GM21390 (cell line): ENCODE results near the gene ROR2.

ENCODE experiments used
- ATAC-seq: cut with Tn5 transposase; IDR thresholded peaks from one replicate; pipeline ENCODE4 v1.9.1; 2021; ENCODE audit not compliant: unreplicated experiment

ROR2 gene

GRCh38 chr9:91753711-91754110, 196.3 kb downstream of the ROR2 start:
- no peak for ATAC-seq

- ATAC-seq, result no peak
Observed at GRCh38 chr9:91751922-91752321, 198.1 kb downstream of the ROR2 start.

- no peak for ATAC-seq
Observed at GRCh38 chr9:91750343-91750742, 199.7 kb downstream of the ROR2 start.

GRCh38 chr9:91746904-91747303, 203.1 kb downstream of the ROR2 start:
- ATAC-seq, result no peak

GRCh38 chr9:91746357-91746756, 203.7 kb downstream of the ROR2 start:
- ATAC-seq, result no peak

GRCh38 chr9:91744114-91744513, 205.9 kb downstream of the ROR2 start:
- no peak for ATAC-seq

- no peak for ATAC-seq
Observed at GRCh38 chr9:91741522-91741921, 208.5 kb downstream of the ROR2 start.

GRCh38 chr9:91740701-91741100, 209.3 kb downstream of the ROR2 start:
- no peak for ATAC-seq

- ATAC-seq, result no peak
Observed at GRCh38 chr9:91736898-91737601, 213.0 kb downstream of the ROR2 start.

- no peak for ATAC-seq
Observed at GRCh38 chr9:91736311-91736710, 213.7 kb downstream of the ROR2 start.

- no peak for ATAC-seq
Observed at GRCh38 chr9:91735049-91735448, 215.0 kb downstream of the ROR2 start.

GRCh38 chr9:91734371-91734981, 215.6 kb downstream of the ROR2 start:
- ATAC-seq, result no peak

- ATAC-seq, result no peak
Observed at GRCh38 chr9:91733006-91733624, 216.9 kb downstream of the ROR2 start.

- no peak for ATAC-seq
Observed at GRCh38 chr9:91732187-91733005, 217.6 kb downstream of the ROR2 start.

GRCh38 chr9:91730806-91731205, 219.2 kb downstream of the ROR2 start:
- ATAC-seq, result no peak

GRCh38 chr9:91729558-91729842, 220.5 kb downstream of the ROR2 start:
- ATAC-seq, result no peak

GRCh38 chr9:91727972-91728371, 222.1 kb downstream of the ROR2 start:
- ATAC-seq, result no peak

GRCh38 chr9:91727316-91727861, 222.6 kb downstream of the ROR2 start:
- ATAC-seq, result no peak

GRCh38 chr9:91726406-91727100, 223.5 kb downstream of the ROR2 start:
- no peak for ATAC-seq

- no peak for ATAC-seq
Observed at GRCh38 chr9:91725651-91726050, 224.4 kb downstream of the ROR2 start.
